ENCODE measurements around the gene VPS36. TPM values are rescaled to one million over a fixed set of nuclear protein-coding genes. Genes with fewer than 3 reads are reported as not detected.
"Not testable (repeated sequence)": the region's sequence is repeated elsewhere in the genome, so short reads cannot be mapped to it uniquely, and the experiment has no call there.

VPS36 gene
- polyA plus RNA-seq (ENCODE audit: insufficient read length) = 48.2 TPM

GRCh38 chr13:52450012-52450792 is at the start of gene VPS36:
Gene VPS36 (minus strand): TSS chr13:52450634. CDS start chr13:52450594, 40 bp downstream.
- peak; percentile 99 for DNase-seq

GRCh38 chr13:52497979-52498378 is 47.5 kb upstream of the VPS36 start:
- not testable (repeated sequence) for DNase-seq

- DNase-seq = not testable (repeated sequence)
Observed at GRCh38 chr13:52494241-52494640, 43.8 kb upstream of the VPS36 start.

DNA sequence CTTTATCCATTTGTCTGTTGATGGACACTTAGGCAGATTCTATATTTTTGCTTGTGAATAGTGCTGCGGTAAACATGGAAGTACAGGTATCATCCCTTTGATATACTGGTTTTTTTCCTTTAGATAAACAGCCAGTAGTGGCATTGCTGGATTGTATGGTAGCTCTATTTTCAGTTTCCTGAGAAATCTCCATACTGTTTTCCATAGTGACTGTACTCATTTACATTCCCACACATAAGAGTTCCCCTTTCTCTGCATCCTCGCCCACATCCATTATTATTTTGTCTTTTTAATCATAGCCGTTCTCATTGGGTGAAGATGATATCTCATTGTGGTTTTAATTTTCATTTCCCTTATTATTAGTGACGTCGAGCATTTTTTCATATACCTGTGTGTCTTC is 40.6 kb upstream of the VPS36 start:
- not testable (repeated sequence) for DNase-seq

- DNase-seq = not testable (repeated sequence)
Observed at GRCh38 chr13:52488763-52489162, 38.3 kb upstream of the VPS36 start.

GRCh38 chr13:52487078-52487477 is 36.6 kb upstream of the VPS36 start:
- not testable (repeated sequence) for DNase-seq

DNA sequence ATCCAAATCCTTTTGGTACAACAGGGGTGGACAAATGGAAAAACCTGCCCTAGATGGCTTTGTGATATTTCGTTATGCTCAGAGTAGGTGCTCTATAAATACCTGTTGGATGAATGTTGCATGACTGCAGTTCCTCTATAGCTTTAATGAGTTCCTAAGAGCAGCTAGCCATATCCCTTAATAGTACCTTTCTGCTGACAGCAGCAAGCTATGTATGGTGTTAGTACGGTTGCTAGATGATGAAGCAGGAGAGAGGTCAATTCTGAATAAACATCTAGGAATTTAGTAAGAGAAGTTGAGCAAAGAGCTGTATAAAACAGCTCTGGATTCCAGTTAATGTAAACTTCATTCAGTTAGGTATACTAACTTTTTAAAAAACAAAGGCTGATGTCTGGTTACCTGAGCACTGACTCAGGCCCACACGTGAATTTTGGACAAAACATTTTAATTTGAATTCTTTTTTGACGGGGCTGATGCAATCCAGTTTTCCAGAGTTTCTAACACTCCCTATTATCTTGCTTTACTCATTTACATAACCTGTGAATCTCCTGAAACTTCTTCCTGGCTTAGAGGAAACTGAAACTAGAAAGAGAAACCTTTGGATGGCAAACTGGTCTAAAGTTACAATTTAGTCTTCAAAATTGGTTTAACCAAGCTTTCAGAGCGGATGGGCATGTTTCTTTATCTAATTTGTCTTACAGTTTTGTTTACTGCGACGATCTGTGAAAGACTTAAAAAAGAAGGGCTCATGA is 30.4 kb upstream of the VPS36 start:
- not testable (repeated sequence) for DNase-seq

DNA sequence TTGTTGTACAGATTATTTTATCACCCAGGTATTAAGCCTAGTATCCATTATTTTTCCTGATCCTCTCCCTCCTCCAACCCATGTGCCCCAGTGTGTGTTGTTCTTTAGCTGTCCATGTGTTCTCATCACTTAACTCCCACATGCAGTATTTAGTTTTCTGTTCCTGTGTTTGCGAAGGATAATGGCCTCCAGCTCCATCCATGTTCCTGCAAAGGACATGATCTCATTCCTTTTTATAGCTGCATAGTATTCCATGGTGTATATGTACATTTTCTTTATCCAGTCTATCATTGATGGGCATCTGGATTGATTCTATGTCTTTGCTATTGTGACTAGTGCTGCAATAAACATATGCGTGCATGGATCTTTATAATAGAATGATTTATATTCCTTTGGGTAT is 18.1 kb upstream of the VPS36 start:
- DNase-seq = not testable (repeated sequence)

GRCh38 chr13:52463526-52463925 is 13.1 kb upstream of the VPS36 start:
- DNase-seq = no peak

DNA sequence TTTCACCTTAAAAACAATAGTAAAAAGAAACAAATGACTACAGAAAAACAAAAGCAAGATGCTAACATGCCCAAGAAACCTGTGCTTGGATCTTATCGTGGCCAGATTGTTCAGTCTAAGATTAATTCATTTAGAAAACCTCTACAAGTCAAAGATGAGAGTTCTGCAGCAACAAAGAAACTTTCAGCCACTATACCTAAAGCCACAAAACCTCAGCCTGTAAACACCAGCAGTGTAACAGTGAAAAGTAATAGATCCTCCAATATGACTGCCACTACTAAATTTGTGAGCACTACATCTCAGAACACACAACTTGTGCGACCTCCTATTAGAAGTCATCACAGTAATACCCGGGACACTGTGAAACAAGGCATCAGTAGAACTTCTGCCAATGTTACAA is 10.8 kb upstream of the VPS36 start:
- DNase-seq = no peak

GRCh38 chr13:52459668-52460067 is 9.2 kb upstream of the VPS36 start:
- no peak for DNase-seq

DNA sequence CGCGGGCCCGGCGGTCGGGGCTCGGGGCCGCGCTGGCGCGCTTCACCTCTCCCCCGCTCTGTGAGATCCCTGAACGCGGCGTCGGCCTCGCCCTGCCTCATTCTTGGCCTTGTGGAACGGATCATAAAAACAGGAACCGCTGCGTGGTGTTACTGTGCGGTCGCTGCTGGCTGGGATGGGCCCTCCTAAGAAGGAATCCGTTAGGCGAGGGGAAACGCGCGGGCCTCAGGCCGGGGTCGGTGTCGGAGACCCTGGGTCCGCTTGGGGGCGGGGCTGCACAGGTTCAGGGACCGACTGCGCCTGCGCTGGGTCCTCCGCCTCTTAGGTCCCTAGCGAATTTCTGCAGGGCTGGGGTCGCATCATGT is 5.2 kb upstream of the VPS36 start:
- peak; percentile 80 for DNase-seq

GRCh38 chr13:52454820-52455676 is 4.6 kb upstream of the VPS36 start, which contains the start of gene CKAP2:
Gene CKAP2 (plus strand): TSS chr13:52455478. CDS start chr13:52455557, 79 bp downstream.
- DNase-seq = peak; percentile 95

- DNase-seq = no peak
Observed at GRCh38 chr13:52454459-52454819, 4.0 kb upstream of the VPS36 start.

GRCh38 chr13:52452470-52452869 is 2.0 kb upstream of the VPS36 start:
- no peak for DNase-seq

DNA sequence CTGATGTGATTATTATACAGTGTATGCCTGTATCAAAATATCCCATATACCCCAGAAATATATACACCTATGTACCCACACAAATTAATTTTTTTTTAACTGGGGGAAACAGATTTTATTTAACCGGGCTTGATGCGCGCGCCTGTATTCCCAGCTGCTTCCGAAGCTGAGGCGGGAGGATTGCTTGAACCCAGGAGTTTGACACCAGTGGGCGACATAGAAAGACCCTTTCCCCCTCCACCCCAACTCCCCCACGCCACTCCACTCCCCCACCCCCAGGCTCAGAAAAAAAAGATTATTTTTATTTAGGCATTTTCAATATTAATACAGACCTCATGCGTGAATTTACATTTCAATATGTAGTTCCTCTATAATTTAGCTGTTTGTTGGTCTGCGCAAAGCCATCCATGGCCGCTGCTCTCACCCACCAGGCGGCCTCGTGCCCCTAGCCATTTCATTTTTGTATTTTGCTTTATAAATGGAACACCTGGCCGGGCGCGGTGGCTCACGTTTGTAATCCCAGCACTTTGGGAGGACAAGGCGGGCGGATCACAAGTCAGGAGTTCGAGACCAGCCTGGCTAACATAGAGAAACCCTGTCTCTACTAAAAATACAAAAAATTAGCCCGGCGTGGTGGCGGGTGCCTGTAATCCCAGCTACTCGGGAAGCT is 836 bp upstream of the VPS36 start:
- no peak for DNase-seq

DNA sequence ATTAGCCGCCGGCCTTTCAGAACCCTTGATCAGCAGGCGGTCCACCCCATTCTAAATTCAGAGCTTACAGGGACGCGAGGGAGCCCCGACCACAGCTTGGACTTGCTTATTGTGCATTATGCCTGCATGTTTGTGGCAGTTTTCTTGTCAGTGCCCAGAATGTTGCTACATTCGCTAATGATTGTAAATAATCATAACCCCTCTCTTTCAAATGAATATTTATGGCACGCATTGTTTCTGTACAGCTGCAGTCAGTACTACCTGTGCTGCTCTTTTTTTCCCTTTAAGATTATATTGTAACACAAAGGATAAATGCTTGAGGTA is 321 bp upstream of the VPS36 start:
- DNase-seq = no peak

DNA sequence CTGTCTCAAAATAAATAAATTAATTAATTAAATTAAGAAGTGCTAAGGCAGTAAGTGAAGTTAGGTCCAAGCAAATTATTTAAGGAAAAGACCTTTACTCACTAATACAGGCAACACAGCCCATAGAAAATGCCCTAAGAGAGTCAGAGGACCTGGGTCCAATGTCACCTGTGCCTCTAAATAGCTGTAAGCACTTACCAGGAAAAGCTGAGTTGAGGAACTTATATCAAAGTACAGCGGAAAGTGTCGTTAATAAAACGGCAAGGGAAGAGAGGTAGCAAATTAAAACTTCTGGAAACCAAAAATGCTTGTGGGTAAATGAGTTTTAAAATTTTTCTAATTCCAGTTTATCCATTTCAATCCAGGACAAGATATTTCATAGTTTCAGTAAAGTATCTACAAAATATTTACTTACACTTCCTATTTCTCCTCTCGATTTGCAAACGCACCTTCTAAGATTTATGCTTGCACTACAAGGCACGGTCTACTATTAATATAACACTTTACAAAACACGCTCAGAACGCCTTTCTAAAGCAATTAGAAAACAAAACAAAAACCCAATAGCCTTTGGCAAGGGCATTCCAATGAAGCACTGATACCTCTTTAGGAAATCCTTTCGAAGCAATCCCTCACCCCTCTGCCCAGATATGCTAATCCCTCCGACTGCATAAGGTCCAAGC is 963 bp downstream of the VPS36 start:
- DNase-seq = no peak

DNA sequence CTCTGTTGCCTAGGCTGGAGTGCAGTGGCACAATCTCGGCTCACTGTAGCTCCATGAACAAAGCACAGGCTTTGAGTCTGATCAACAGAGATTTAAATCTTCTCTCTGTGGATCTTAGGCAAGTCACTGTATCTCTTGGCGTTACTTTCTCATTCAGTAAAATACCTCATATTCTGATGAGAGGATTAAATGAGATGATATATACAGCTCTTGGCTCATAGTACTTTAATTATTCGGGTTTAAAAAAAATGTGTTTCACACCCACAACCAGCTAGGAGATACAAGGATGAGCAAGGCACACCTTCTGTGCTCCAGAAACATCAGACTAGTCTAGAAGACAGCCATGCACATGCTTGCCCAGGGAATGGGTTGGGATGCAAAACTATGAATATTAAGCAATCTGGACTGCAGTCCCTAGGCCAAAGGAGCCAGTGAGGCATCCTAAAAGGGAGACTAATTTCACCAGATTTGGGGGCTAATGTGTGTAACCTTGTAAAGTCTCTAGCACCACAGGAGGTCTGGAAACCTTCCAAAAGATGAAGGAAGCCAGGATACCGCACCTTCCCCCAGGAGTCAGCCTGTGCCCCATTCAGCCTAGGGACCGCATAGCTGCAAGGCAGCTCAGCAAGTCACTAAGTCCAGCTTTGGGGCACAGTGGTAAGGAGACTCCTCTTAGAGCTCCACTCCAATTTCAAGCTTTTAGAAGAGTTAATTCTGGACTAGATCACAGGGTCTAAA is 2.5 kb downstream of the VPS36 start:
- DNase-seq = no peak

- DNase-seq = no peak
Observed at GRCh38 chr13:52447354-52447753, 3.1 kb downstream of the VPS36 start.

- no peak for DNase-seq
Observed at GRCh38 chr13:52446265-52446664, 4.2 kb downstream of the VPS36 start.

Measured in hindlimb muscle (tissue), 1 donor.